ENCODE measurements around the gene NPW.

The NPW gene

GRCh38 chr16:2019518-2019920 lies at the start of gene NPW:
TSS of gene NPW (plus strand) at chr16:2019785.
- no peak for FAIRE-seq

- peak; percentile 86 for FAIRE-seq
Observed at GRCh38 chr16:1971796-1972489, 47.6 kb upstream of the NPW start, which contains the start of gene TBL3. TSS of gene TBL3 (plus strand) at chr16:1972053. CDS start at chr16:1972165, 112 bp downstream.

GRCh38 chr16:1972490-1972877 lies 47.1 kb upstream of the NPW start:
- FAIRE-seq: no peak

GRCh38 chr16:1973461-1974156 lies 46.0 kb upstream of the NPW start:
- no peak for FAIRE-seq

GRCh38 chr16:1974157-1975070 lies 45.2 kb upstream of the NPW start:
- FAIRE-seq: no peak

- no peak for FAIRE-seq
Observed at GRCh38 chr16:1975432-1976215, 44.0 kb upstream of the NPW start.

- no peak for FAIRE-seq
Observed at GRCh38 chr16:1976216-1976520, 43.4 kb upstream of the NPW start.

- no peak for FAIRE-seq
Observed at GRCh38 chr16:1976951-1977874, 42.4 kb upstream of the NPW start.

- no peak for FAIRE-seq
Observed at GRCh38 chr16:1977875-1978268, 41.7 kb upstream of the NPW start.

- no peak for FAIRE-seq
Observed at GRCh38 chr16:1978476-1979120, 41.0 kb upstream of the NPW start.

- no peak for FAIRE-seq
Observed at GRCh38 chr16:1979271-1980029, 40.1 kb upstream of the NPW start.

- FAIRE-seq: no peak
Observed at GRCh38 chr16:1980030-1980769, 39.4 kb upstream of the NPW start.

GRCh38 chr16:1980770-1981087 lies 38.9 kb upstream of the NPW start:
- FAIRE-seq: no peak

GRCh38 chr16:1981398-1981836 lies 38.2 kb upstream of the NPW start, which contains the start of gene NOXO1:
TSS of gene NOXO1 (minus strand) at chr16:1981469. CDS start at chr16:1981179, 290 bp downstream.
- no peak for FAIRE-seq

- no peak for FAIRE-seq
Observed at GRCh38 chr16:1982013-1982433, 37.6 kb upstream of the NPW start.

GRCh38 chr16:1982991-1983543 lies 36.5 kb upstream of the NPW start:
- FAIRE-seq: no peak

- no peak for FAIRE-seq
Observed at GRCh38 chr16:1983544-1984346, 35.8 kb upstream of the NPW start, which contains the start of gene GFER. TSS of gene GFER (plus strand) at chr16:1984193. CDS start at chr16:1984219, 26 bp downstream.
